A549 (cell line): ENCODE measurements around the gene C2. TPM values are rescaled to one million over a fixed set of nuclear protein-coding genes. Genes with fewer than 3 reads are reported as not detected.

ENCODE experiments used
- ATAC-seq, 2 experiments: fragments of 200-7000 bp in 1 of 2; fragments of >200 bp in 1 of 2; cut with Nextera tagmentation in 1 of 2; cut with Tn5 transposase in 1 of 2; 3 replicates each; pipeline versions ENCODE4 v1.8.0 to v1.9.1; 2018 to 2020; ENCODE audit warnings: mild to moderate bottlenecking in 1 of 2, moderate library complexity in 1 of 2
- CTCF ChIA-PET: fragments of 300-600 bp; sonication (Branson Sonifier 250); formaldehyde crosslinking; extraction: SDS; loops from one replicate; lab custom pipeline; 2021; ENCODE audit warnings: antibody characterized with exemption, inconsistent platforms; lab: Yijun Ruan, JAX
- POLR2A ChIA-PET: fragments of 350-600 bp; formaldehyde crosslinking; extraction: SDS; loops from one replicate; lab custom pipeline; 2021; ENCODE audit warnings: antibody characterized with exemption, inconsistent platforms; lab: Yijun Ruan, JAX
- DNase-seq, 2 experiments: peaks; one replicate each; pipeline versions ENCODE4 v3.0.0 to v3.0.0-alpha.2; 2011 to 2016; ENCODE audit warnings: low read depth in 1 of 2, low spot score in 1 of 2
- FAIRE-seq: peaks from 2 replicates; lab custom pipeline; 2011; peaks lifted over from hg19 to GRCh38; lab: Jason Lieb, UNC
- H3K27ac ChIP-seq, 2 experiments: fragments of >200 bp; sonication (Bioruptor Twin); formaldehyde crosslinking; 3 replicates each; pipeline ENCODE4 v1.5.1; 2016 to 2017
- H3K4me1 ChIP-seq: fragments of >200 bp; sonication (Bioruptor Twin); formaldehyde crosslinking; 3 replicates; pipeline ENCODE4 v1.6.1; 2016
- H3K4me2 ChIP-seq: fragments of >200 bp; sonication (Bioruptor Twin); formaldehyde crosslinking; 3 replicates; pipeline ENCODE4 v1.6.1; 2016
- H3K4me3 ChIP-seq: fragments of >200 bp; sonication (Bioruptor Twin); formaldehyde crosslinking; 3 replicates; pipeline ENCODE4 v1.5.1; 2016
- H3K9me3 ChIP-seq: fragments of >200 bp; sonication (Bioruptor Twin); formaldehyde crosslinking; 3 replicates; pipeline ENCODE4 v1.6.1; 2016
- BHLHE40 ChIP-seq: IDR thresholded peaks from 2 replicates; pipeline ENCODE4 v1.6.1; 2012; ENCODE audit warnings: low read depth, low read length, inconsistent platforms
- CBX8 ChIP-seq: fragments of 200-600 bp; sonication (generic); IDR thresholded peaks from 2 replicates; pipeline ENCODE4 v1.6.1; 2016
- EHMT2 ChIP-seq: fragments of 200-600 bp; sonication (generic); IDR thresholded peaks from 2 replicates; pipeline ENCODE4 v1.6.1; 2016; ENCODE audit warnings: antibody characterized with exemption, low read depth, mild to moderate bottlenecking, moderate library complexity
- FOSB ChIP-seq: fragments of 250-450 bp; sonication (Bioruptor Pico); IDR thresholded peaks from 2 replicates; pipeline ENCODE4 v1.5.0; 2020; ENCODE audit warnings: mild to moderate bottlenecking, moderate library complexity
- FOSL2 ChIP-seq, 2 experiments: fragments of 450-650 bp in 1 of 2; fragments of >200 bp in 1 of 2; sonication (Bioruptor Twin) in 1 of 2; formaldehyde crosslinking; IDR thresholded peaks; 2 replicates each; pipeline versions ENCODE4 v1.5.0 to v1.6.1; 2016 to 2020; ENCODE audit warnings: mild to moderate bottlenecking in 1 of 2, moderate library complexity in 1 of 2
- GATA3 ChIP-seq: IDR thresholded peaks from 2 replicates; pipeline ENCODE4 v1.6.1; 2012; ENCODE audit warnings: borderline replicate concordance
- HEYL ChIP-seq: fragments of 250-450 bp; sonication (Bioruptor Pico); IDR thresholded peaks from 2 replicates; pipeline ENCODE4 v1.8.0; 2021; ENCODE audit warnings: mild to moderate bottlenecking, moderate library complexity
- JUNB ChIP-seq: fragments of >200 bp; sonication (Bioruptor Twin); formaldehyde crosslinking; IDR thresholded peaks from 2 replicates; pipeline ENCODE4 v1.6.1; 2016
- KDM5A ChIP-seq: fragments of 200-600 bp; sonication (generic); IDR thresholded peaks from 2 replicates; pipeline ENCODE4 v1.6.1; 2016; ENCODE audit warnings: antibody characterized with exemption, mild to moderate bottlenecking
- MAFK ChIP-seq: fragments of 450-650 bp; IDR thresholded peaks from 2 replicates; pipeline ENCODE4 v1.6.1; 2014; ENCODE audit not compliant: partially characterized antibody
- MAX ChIP-seq: IDR thresholded peaks from 2 replicates; pipeline ENCODE4 v1.6.1; 2012
- MAZ ChIP-seq: fragments of 150-350 bp; IDR thresholded peaks from 2 replicates; pipeline ENCODE4 v1.6.1; 2014; ENCODE audit warnings: antibody characterized with exemption, low read depth, low read length, borderline replicate concordance
- MYC ChIP-seq: IDR thresholded peaks from 2 replicates; pipeline ENCODE4 v1.6.1; 2012; ENCODE audit warnings: mild to moderate bottlenecking, inconsistent platforms, low read length, improper control_type of control experiment, borderline replicate concordance
- NPAS2 ChIP-seq: fragments of 250-450 bp; sonication (Bioruptor Pico); IDR thresholded peaks from 2 replicates; pipeline ENCODE4 v1.8.0; 2022; ENCODE audit warnings: mild to moderate bottlenecking, moderate library complexity, borderline replicate concordance
- NR3C1 ChIP-seq: fragments of >200 bp; sonication (Bioruptor Twin); formaldehyde crosslinking; IDR thresholded peaks from 3 replicates; pipeline ENCODE4 v1.6.1; 2017
- PBX3 ChIP-seq: IDR thresholded peaks from 2 replicates; pipeline ENCODE4 v1.6.1; 2012
- POLR2A ChIP-seq: IDR thresholded peaks from 2 replicates; pipeline ENCODE4 v1.6.1; 2012; ENCODE audit warnings: mild to moderate bottlenecking, low read length
- POLR2AphosphoS2 ChIP-seq: conservative IDR thresholded peaks from 2 replicates; pipeline ENCODE4 v1.6.1; 2012; ENCODE audit warnings: low read length, improper control_type of control experiment, inconsistent platforms
- RARB ChIP-seq: fragments of 250-450 bp; sonication (Bioruptor Pico); IDR thresholded peaks from 2 replicates; pipeline ENCODE4 v1.8.0; 2021; ENCODE audit warnings: mild to moderate bottlenecking, moderate library complexity
- RCOR1 ChIP-seq: fragments of 150-350 bp; IDR thresholded peaks from 2 replicates; pipeline ENCODE4 v1.6.1; 2014; ENCODE audit warnings: antibody characterized with exemption, low read length, low read depth
- RFX5 ChIP-seq: fragments of 450-650 bp; IDR thresholded peaks from 2 replicates; pipeline ENCODE4 v1.7.1; 2014; ENCODE audit warnings: antibody characterized with exemption, mild to moderate bottlenecking, moderate library complexity
- SMC3 ChIP-seq: fragments of >200 bp; sonication (Bioruptor Twin); formaldehyde crosslinking; IDR thresholded peaks from 3 replicates; pipeline ENCODE4 v1.6.1; 2018; ENCODE audit warnings: inconsistent platforms
- SREBF2 ChIP-seq: fragments of 450-650 bp; IDR thresholded peaks from 2 replicates; pipeline ENCODE4 v1.6.1; 2014; ENCODE audit warnings: mild to moderate bottlenecking, moderate library complexity
- ZC3H11A ChIP-seq: fragments of 450-650 bp; IDR thresholded peaks from 2 replicates; pipeline ENCODE4 v1.6.1; 2014; ENCODE audit warnings: antibody characterized with exemption, mild to moderate bottlenecking
- ZFP36 ChIP-seq: fragments of 450-650 bp; IDR thresholded peaks from 2 replicates; pipeline ENCODE4 v1.6.1; 2014; ENCODE audit warnings: borderline replicate concordance; ENCODE audit not compliant: partially characterized antibody
- WGBS: methylation state at CpG from one replicate; pipeline ENCODE4 v1.1.6; 2017; ENCODE audit errors: missing lambda C conversion rate; 5-methylcytosine and 5-hydroxymethylcytosine counted together
- polyA plus RNA-seq, 4 experiments: library from polyadenylated mRNA; depleted of rRNA in 3 of 4; stranded (reverse); fragments of >200 nt; fragmentation: RNase III in 1 of 4; extraction: RNeasy Plus Mini Kit Qiagen cat#74134 plus additional on column Dnase treatment in 1 of 4; gene quantifications; 2 replicates in 3 of 4; 3 replicates in 1 of 4; pipeline ENCODE4 v1.2.3, GENCODE V29; 2011 to 2017
- TF ChIP-seq, protein P1 (sequence below): IDR thresholded peaks from 2 replicates; pipeline ENCODE4 v1.6.1; 2012; ENCODE audit warnings: low read depth, borderline replicate concordance
- TF ChIP-seq, protein P2 (sequence below): fragments of >200 bp; sonication (Bioruptor Twin); formaldehyde crosslinking; IDR thresholded peaks from 3 replicates; pipeline ENCODE4 v1.6.1; 2016
- TF ChIP-seq, protein P3 (sequence below): fragments of >200 bp; sonication (Bioruptor Twin); formaldehyde crosslinking; IDR thresholded peaks from 3 replicates; pipeline ENCODE4 v1.5.1; 2016

C2 gene
- polyA plus RNA-seq, 2 of the 4 experiments (the other 2 are of a cell fraction): 0.22 to 0.87 TPM

DNA sequence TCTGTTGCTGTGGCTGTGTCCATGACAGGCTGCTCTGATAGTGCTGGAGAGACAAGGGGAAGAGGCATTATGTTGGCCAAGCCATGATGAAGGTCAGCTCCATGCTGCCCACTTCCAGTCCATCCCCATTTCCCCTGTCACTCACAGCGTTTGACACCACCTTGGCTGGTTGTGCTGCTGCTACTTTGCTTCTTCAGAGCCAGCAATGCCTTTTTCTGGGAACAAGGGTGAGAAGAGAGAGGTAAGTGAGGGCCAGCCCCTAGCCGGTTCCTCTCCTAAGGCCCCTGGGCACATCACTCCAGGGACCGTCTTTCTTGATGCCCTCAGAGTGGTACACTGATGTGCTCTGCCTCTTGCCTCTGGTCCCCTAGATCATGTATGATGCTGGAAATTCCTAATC is 29.3 kb downstream of the C2 start:
- no peak overlapping the region for H3K4me3 ChIP-seq
- no peak for ATAC-seq
- no peak overlapping the region for H3K27ac ChIP-seq
- peaks cover 13% of the 10 kb centered on the region; the same call in 2 of the 3 replicates for H3K4me1 ChIP-seq
- POLR2A ChIA-PET: no interaction called here
- 91% methylated on average over 3 of the region's 3 CpGs for WGBS
- FAIRE-seq: no peak
- TF ChIP-seq NPAS2 (CRISPR knock-in tag) (no peak), MYC (no peak), GATA3 (no peak), RCOR1 (no peak), RARB (CRISPR knock-in tag) (no peak), RFX5 (no peak)
- TF ChIP-seq, all 56 proteins: peak for 0
- CTCF ChIA-PET: interaction anchor here (2.2 kb wide), 1 partner anchor 15 kb away, joined by 10 read pairs; the partner anchor contains the start of gene DXO
- no peak for DNase-seq
- no peak overlapping the region for H3K4me2 ChIP-seq
- no peaks in the 10 kb centered on the region for H3K9me3 ChIP-seq

DNA sequence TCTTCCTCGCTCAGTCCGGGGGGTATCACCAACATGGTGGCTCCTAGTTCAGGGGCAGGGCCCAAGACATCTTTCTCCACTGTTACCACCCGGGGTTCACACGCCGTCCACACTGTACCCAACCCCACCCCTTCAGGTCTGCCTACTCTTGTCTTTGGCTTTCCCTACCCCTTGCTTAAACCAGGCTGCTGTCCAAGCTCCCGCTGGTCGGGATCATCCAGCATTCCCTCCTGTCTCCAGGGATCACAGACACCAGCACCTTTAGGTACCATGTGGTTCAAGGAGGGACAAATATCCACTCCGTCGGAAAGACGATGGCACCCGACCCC is 30.9 kb downstream of the C2 start:
- TF ChIP-seq MAZ: no peak
- 0 out of 2 replicates have a peak, but pooled peaks have one; percentile 54 for TF ChIP-seq KDM5A
- no peak for TF ChIP-seq CBX8
- TF ChIP-seq RCOR1: no peak
- Histone ChIP-seq H3K4me1 (peaks cover 13% of the 10 kb centered on the region; the same call in 2 of the 3 replicates), H3K9me3 (no peaks in the 10 kb centered on the region), H3K4me2 (peak overlapping the region; percentile 90), H3K27ac (peak overlapping the region; percentile 91 to 93), H3K4me3 (peak overlapping the region; percentile 94)
- ATAC-seq: peak; percentile 27 to 31; a peak in 4 of 6 replicates
- 5% methylated on average over 11 of the region's 11 CpGs for WGBS
- ChIA-PET CTCF (interaction anchor here (0.8 to 2.2 kb wide), 2 partner anchors 14 to 16 kb away, joined by 3 to 10 read pairs; partner anchors contain the start of gene DXO), POLR2A (interaction anchor here (1.0 to 2.3 kb wide), 2 partner anchors 13 to 60 kb away, joined by 3 to 13 read pairs; partner anchors contain the start of gene DXO)
- DNase-seq: no peak
- no peak for FAIRE-seq

DNA sequence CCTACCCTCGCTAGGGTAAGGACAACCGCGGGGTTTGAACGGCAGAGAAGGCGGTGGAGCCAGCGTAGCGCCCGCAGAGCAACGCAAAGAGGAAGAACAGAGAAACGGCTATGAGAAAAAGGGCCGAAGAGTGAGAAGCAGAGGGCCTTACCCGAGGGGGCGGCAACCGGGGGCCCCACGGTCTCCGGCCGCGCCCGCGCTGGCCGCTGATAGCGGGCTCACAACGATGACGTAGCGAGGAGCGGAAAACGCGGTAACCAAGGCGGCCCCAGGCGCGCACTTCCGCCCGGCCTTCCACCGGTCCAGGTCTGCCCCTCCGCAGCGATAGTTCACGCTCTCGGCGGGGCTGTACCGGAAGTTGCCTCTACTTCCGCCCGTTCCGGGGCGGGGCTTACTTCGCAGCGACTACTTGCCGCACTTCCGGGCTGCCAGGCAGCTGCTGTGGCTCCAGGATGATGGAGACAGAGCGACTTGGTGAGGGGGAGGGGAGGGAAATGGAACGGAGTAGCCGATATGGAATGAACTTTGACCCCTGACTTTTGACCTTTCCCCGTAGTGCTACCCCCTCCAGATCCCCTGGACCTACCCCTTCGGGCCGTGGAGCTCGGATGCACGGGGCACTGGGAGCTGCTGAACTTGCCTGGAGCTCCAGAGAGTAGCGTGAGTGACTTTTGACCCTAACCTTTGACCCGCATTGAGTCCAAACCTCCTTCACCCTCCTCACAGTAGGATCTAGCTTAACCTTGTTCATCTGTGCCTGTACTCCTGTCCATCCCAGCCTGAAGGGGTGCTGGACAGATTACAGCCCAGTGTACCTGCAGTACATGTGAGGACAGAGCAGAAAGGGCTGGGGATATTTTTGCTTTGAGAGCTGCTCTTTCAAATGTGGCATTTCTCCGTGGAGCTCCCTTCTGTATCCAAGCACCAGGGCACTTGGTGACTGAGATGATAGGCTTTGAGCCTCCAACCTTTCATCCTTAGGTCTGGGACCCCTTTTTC is 31.5 kb downstream of the C2 start, which contains the start of the genes NELFE and SKIC2:
Gene NELFE, minus strand, starts transcription at position 231 of the 999 bp plus-strand sequence. CDS start 525 bp downstream, outside the sequence.
Gene SKIC2, plus strand, starts transcription at position 435 of the 999 bp plus-strand sequence. Its CDS starts 18 bp downstream, at position 453.
- under 1% methylated on average over 43 of the region's 59 CpGs for WGBS
- ATAC-seq: peak; percentile 99 to 100
- DNase-seq: peak; percentile 96 to 98
- H3K4me1 ChIP-seq: peaks cover 13% of the 10 kb centered on the region; the same call in 2 of the 3 replicates
- H3K4me2 ChIP-seq: peak within 1 kb of the TSS; percentile 90
- peak within 1 kb of the TSS; percentile 94 for H3K4me3 ChIP-seq
- H3K9me3 ChIP-seq: no peaks in the 10 kb centered on the region
- FAIRE-seq: no peak
- CTCF ChIA-PET: interaction anchor here (0.9 to 1.2 kb wide), 2 partner anchors 13 to 278 kb away, joined by 3 read pairs; partner anchors contain the start of gene DXO
- POLR2A ChIA-PET: interaction anchor here (0.6 to 2.3 kb wide), 3 partner anchors 11 to 61 kb away, joined by 3 to 13 read pairs (median 3); partner anchors contain the start of gene DXO
- peak within 1 kb of the TSS; percentile 91 to 93 for H3K27ac ChIP-seq
- TF ChIP-seq, protein P1, sequence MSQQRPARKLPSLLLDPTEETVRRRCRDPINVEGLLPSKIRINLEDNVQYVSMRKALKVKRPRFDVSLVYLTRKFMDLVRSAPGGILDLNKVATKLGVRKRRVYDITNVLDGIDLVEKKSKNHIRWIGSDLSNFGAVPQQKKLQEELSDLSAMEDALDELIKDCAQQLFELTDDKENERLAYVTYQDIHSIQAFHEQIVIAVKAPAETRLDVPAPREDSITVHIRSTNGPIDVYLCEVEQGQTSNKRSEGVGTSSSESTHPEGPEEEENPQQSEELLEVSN: peak; percentile 71; the same call in 1 of the 2 replicates
- peak; percentile 14; the same call in 1 of the 2 replicates for TF ChIP-seq KDM5A
- TF ChIP-seq POLR2A: peak; percentile 53
- TF ChIP-seq, protein P2, sequence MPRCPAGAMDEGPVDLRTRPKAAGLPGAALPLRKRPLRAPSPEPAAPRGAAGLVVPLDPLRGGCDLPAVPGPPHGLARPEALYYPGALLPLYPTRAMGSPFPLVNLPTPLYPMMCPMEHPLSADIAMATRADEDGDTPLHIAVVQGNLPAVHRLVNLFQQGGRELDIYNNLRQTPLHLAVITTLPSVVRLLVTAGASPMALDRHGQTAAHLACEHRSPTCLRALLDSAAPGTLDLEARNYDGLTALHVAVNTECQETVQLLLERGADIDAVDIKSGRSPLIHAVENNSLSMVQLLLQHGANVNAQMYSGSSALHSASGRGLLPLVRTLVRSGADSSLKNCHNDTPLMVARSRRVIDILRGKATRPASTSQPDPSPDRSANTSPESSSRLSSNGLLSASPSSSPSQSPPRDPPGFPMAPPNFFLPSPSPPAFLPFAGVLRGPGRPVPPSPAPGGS: 0 out of 3 replicates have a peak, but pooled peaks have one; percentile 29
- TF ChIP-seq FOSB: no peak
- TF ChIP-seq GATA3: 0 out of 2 replicates have a peak, but pooled peaks have one; percentile 10
- TF ChIP-seq, protein P3, sequence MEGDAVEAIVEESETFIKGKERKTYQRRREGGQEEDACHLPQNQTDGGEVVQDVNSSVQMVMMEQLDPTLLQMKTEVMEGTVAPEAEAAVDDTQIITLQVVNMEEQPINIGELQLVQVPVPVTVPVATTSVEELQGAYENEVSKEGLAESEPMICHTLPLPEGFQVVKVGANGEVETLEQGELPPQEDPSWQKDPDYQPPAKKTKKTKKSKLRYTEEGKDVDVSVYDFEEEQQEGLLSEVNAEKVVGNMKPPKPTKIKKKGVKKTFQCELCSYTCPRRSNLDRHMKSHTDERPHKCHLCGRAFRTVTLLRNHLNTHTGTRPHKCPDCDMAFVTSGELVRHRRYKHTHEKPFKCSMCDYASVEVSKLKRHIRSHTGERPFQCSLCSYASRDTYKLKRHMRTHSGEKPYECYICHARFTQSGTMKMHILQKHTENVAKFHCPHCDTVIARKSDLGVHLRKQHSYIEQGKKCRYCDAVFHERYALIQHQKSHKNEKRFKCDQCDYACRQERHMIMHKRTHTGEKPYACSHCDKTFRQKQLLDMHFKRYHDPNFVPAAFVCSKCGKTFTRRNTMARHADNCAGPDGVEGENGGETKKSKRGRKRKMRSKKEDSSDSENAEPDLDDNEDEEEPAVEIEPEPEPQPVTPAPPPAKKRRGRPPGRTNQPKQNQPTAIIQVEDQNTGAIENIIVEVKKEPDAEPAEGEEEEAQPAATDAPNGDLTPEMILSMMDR: no peak
- TF ChIP-seq MAX: peak; percentile 74
- no peak for TF ChIP-seq ZC3H11A
- TF ChIP-seq MAFK: no peak
- no peak for TF ChIP-seq ZFP36
- TF ChIP-seq EHMT2: no peak
- no peak for TF ChIP-seq NR3C1
- TF ChIP-seq PBX3: peak; percentile 38; the same call in 1 of the 2 replicates
- no peak for TF ChIP-seq HEYL (CRISPR knock-in tag)
- TF ChIP-seq JUNB: no peak
- no peak for TF ChIP-seq FOSL2 (IDR thresholded peaks at IDR 0.05)
- TF ChIP-seq FOSL2 (CRISPR knock-in tag; IDR thresholded peaks at IDR 0.05): no peak
- no peak for TF ChIP-seq BHLHE40
- TF ChIP-seq POLR2AphosphoS2: no peak
- TF ChIP-seq SREBF2: no peak
- TF ChIP-seq SMC3: no peak
